ENCODE data around the gene ASPSCR1. TPM values are rescaled to one million over a fixed set of nuclear protein-coding genes. Genes with fewer than 3 reads are reported as not detected.
"Not testable (repeated sequence)": the region's sequence is repeated elsewhere in the genome, so short reads cannot be mapped to it uniquely, and the experiment has no call there.

Gene ASPSCR1
- polyA plus RNA-seq, 1 donor, result 24.9 TPM

DNA sequence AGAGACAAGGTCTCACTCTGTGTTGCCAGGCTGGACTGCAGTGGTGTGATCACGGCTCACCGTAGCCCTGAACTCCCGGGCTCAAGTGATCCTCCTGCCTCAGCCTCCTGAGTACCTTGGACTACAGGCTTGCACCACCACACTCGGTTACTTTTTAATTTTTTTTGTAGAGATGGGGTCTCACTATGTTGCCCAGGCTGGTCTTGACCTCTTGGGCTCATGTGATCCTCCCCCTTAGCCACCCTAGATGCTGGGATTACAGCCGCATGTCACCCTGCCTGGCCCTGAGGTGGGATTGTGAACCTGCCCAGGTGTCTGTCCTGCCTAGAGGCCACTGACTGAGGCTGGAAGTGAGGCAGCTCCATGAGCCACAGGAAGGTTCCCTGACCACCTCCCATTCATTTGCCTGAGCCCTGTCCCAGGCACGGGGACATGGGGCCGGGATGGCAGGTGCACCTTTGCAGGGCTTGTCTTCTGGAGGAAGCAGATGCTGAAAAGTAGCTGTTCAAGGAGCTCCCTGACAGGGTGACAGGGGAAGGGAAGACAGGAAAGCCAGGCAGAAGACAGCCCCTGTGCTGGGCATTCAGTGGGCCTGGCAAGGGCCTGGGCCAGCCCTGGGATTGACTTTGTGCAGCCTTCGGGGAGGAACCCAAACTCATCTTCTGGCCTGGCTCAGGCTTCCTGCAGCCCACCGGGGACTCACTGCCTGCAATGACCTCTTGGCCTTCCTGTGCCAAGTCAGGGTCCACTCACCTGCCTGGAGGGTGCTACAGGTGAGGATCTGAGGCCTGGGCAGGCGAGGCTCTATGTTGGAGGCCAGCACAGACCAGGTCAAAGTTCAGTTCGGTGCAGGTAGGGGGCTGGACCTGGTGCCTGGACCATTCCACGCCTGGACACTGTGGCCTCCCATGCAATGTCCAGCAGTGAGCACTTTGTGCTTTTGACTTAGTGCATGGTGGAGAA, 8.3 kb upstream of the ASPSCR1 start:
- Histone ChIP-seq H3K36me3 (ENCODE audit: control insufficient read depth, insufficient read depth, low read length) (no peaks in the 10 kb centered on the region), H3K9me3 (ENCODE audit: control insufficient read depth, low read depth, low read length) (peaks cover 6% of the 10 kb centered on the region), H3K4me3 (ENCODE audit: low read length) (no peak overlapping the region), H3K27me3 (ENCODE audit: control insufficient read depth, insufficient read depth, low read length) (peaks cover 28% of the 10 kb centered on the region), H3K4me1 (ENCODE audit: control insufficient read depth, insufficient read depth, low read length) (peaks cover 23% of the 10 kb centered on the region), H3K27ac (ENCODE audit: low read length) (no peak overlapping the region)
- DNase-seq, result no peak
- 80% methylated on average over 1 of the region's 12 CpGs for WGBS (ENCODE audit: insufficient coverage, low lambda C conversion rate)

DNA sequence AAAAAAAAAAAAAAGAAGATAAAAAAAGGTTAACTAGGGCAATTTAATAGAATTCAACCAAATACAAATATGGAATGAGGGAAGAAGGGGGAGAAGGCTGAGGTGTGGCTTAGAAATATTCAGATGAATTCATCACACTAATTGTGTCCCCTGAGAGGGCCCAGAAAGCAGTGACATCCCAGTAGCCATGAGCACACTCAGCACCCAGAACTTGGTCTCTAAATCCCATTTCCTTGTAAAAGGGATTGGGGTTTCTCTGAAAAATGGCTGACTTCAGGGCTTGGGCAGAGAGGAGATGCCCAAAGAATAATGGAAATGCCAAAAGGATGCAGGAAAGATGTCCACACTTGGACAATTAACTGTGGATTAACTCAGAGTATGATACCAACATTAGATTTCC, 4.0 kb upstream of the ASPSCR1 start:
- no peaks in the 10 kb centered on the region for H3K36me3 ChIP-seq (ENCODE audit: control insufficient read depth, insufficient read depth, low read length)
- peaks cover 4% of the 10 kb centered on the region for H3K9me3 ChIP-seq (ENCODE audit: control insufficient read depth, low read depth, low read length)
- no peak overlapping the region for H3K4me3 ChIP-seq (ENCODE audit: low read length)
- no peak overlapping the region for H3K27ac ChIP-seq (ENCODE audit: low read length)
- peaks cover 11% of the 10 kb centered on the region for H3K4me1 ChIP-seq (ENCODE audit: control insufficient read depth, insufficient read depth, low read length)
- no peak for DNase-seq
- no peaks in the 10 kb centered on the region for H3K27me3 ChIP-seq (ENCODE audit: control insufficient read depth, insufficient read depth, low read length)

- peak in 1 of 2 donors; percentile 63 for DNase-seq
- H3K9me3 ChIP-seq (ENCODE audit: control insufficient read depth, low read depth, low read length), result peaks cover 6% of the 10 kb centered on the region
- peaks cover 20% of the 10 kb centered on the region for H3K4me1 ChIP-seq (ENCODE audit: control insufficient read depth, insufficient read depth, low read length)
- no peaks in the 10 kb centered on the region for H3K27me3 ChIP-seq (ENCODE audit: control insufficient read depth, insufficient read depth, low read length)
- peaks cover 7% of the 10 kb centered on the region for H3K36me3 ChIP-seq (ENCODE audit: control insufficient read depth, insufficient read depth, low read length)
- peak overlapping the region; percentile 47 for H3K4me3 ChIP-seq (ENCODE audit: low read length)
- no peak overlapping the region for H3K27ac ChIP-seq (ENCODE audit: low read length)
- WGBS (ENCODE audit: insufficient coverage, low lambda C conversion rate), result no CpG with 5 or more reads among the region's 30 CpGs
Measured at GRCh38 chr17:81976332-81977210, 858 bp upstream of the ASPSCR1 start.

DNA sequence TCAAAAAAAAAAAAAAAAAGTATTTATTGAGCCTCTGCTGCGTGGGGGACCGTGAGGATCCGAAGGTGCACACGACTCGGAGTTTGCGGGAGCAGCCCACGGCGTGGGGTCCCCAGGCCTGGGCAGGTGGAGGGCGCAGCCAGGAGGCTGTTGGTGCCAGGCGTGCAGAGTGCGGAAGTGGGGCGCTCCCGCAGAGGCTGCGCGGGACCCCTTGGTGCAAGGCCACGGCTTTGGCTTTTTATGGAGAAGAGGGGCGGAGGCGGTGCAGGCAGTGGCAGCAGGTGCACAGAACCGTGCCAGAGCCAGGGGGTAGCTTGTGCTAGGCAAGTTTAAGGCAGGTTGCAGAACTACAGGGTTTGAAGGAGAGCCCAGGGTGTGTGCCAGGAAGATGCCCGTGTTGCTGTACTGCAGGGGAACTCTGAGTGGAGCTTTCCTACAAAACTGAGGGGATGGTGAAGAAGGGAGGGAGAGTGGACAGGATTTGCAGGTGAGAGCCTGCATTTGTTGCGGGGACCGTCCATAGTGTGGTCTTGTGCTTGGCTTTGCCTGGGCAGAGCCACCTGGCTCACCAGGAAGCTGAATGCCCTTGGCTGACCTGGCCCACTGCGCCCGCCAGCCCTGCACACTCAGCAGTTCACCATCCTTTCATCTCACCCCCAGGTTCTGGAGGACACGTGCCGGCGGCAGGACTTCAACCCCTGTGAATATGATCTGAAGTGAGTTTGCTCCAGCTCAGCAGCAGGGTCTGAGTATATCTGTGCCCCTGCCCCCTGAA, 1.3 kb downstream of the ASPSCR1 start:
- DNase-seq, result peak; percentile 73 to 84
- Histone ChIP-seq H3K36me3 (ENCODE audit: control insufficient read depth, insufficient read depth, low read length) (peaks cover 14% of the 10 kb centered on the region), H3K4me1 (ENCODE audit: control insufficient read depth, insufficient read depth, low read length) (peaks cover 20% of the 10 kb centered on the region), H3K4me3 (ENCODE audit: low read length) (peak overlapping the region; percentile 93), H3K27ac (ENCODE audit: low read length) (no peak overlapping the region), H3K9me3 (ENCODE audit: control insufficient read depth, low read depth, low read length) (peaks cover 3% of the 10 kb centered on the region), H3K27me3 (ENCODE audit: control insufficient read depth, insufficient read depth, low read length) (no peaks in the 10 kb centered on the region)
- no CpG with 5 or more reads among the region's 27 CpGs for WGBS (ENCODE audit: insufficient coverage, low lambda C conversion rate)

GRCh38 chr17:81980122-81980521, 2.7 kb downstream of the ASPSCR1 start:
- peaks cover 20% of the 10 kb centered on the region for H3K4me1 ChIP-seq (ENCODE audit: control insufficient read depth, insufficient read depth, low read length)
- peaks cover 2% of the 10 kb centered on the region for H3K9me3 ChIP-seq (ENCODE audit: control insufficient read depth, low read depth, low read length)
- H3K27ac ChIP-seq (ENCODE audit: low read length), result no peak overlapping the region
- H3K4me3 ChIP-seq (ENCODE audit: low read length), result no peak overlapping the region
- DNase-seq, result no peak
- no peaks in the 10 kb centered on the region for H3K27me3 ChIP-seq (ENCODE audit: control insufficient read depth, insufficient read depth, low read length)
- no CpG with 5 or more reads among the region's 4 CpGs for WGBS (ENCODE audit: insufficient coverage, low lambda C conversion rate)
- peaks cover 26% of the 10 kb centered on the region for H3K36me3 ChIP-seq (ENCODE audit: control insufficient read depth, insufficient read depth, low read length)

- no peak for DNase-seq
- Histone ChIP-seq H3K4me3 (ENCODE audit: low read length) (no peak overlapping the region), H3K36me3 (ENCODE audit: control insufficient read depth, insufficient read depth, low read length) (peaks cover 33% of the 10 kb centered on the region), H3K9me3 (ENCODE audit: control insufficient read depth, low read depth, low read length) (peaks cover 2% of the 10 kb centered on the region), H3K27me3 (ENCODE audit: control insufficient read depth, insufficient read depth, low read length) (no peaks in the 10 kb centered on the region), H3K4me1 (ENCODE audit: control insufficient read depth, insufficient read depth, low read length) (peaks cover 20% of the 10 kb centered on the region), H3K27ac (ENCODE audit: low read length) (no peak overlapping the region)
- 100% methylated on average over 2 of the region's 9 CpGs for WGBS (ENCODE audit: insufficient coverage, low lambda C conversion rate)
Measured at GRCh38 chr17:81980707-81981343, 3.4 kb downstream of the ASPSCR1 start.

- DNase-seq; H3K27ac ChIP-seq (ENCODE audit: low read length); H3K4me3 ChIP-seq (ENCODE audit: low read length); H3K27me3 ChIP-seq (ENCODE audit: control insufficient read depth, insufficient read depth, low read length); H3K9me3 ChIP-seq (ENCODE audit: control insufficient read depth, low read depth, low read length): not testable (repeated sequence)
- no CpG with 5 or more reads among the region's 12 CpGs for WGBS (ENCODE audit: insufficient coverage, low lambda C conversion rate)
- Histone ChIP-seq H3K36me3 (ENCODE audit: control insufficient read depth, insufficient read depth, low read length) (peaks cover 40% of the 10 kb centered on the region), H3K4me1 (ENCODE audit: control insufficient read depth, insufficient read depth, low read length) (peaks cover 19% of the 10 kb centered on the region)
Measured at GRCh38 chr17:81981511-81981910, 4.1 kb downstream of the ASPSCR1 start.

DNA sequence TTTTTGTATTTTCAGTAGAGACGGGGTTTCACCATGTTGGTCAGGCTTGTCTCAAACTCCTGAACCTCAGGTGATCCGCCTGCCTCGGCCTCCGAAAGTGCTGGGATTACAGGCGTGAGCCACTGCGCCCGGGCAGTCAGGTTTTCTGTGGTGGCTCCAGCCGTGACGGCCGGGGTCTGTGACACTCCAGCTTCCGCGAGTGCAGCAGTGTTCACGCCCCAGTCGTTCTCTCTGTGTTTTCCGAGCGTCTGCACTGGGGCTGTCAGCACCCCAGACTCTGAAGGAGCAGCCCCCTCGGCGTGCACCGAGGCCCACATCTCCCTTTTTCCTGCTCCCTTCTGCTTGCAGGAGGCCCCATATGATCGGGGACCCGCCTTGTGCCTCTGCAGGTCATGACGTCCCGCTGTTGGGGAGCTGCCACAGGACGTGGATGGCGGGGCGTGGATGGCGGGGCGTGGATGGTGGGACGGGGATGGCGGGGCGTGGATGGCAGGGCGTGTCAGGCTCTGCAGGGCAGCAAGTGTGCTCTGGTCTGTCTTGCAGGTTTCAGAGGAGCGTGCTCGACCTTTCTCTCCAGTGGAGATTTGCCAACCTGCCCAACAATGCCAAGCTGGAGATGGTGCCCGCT, 5.7 kb downstream of the ASPSCR1 start:
- Histone ChIP-seq H3K4me3 (ENCODE audit: low read length) (no peak overlapping the region), H3K27ac (ENCODE audit: low read length) (no peak overlapping the region), H3K27me3 (ENCODE audit: control insufficient read depth, insufficient read depth, low read length) (no peaks in the 10 kb centered on the region), H3K9me3 (ENCODE audit: control insufficient read depth, low read depth, low read length) (peaks cover 2% of the 10 kb centered on the region), H3K36me3 (ENCODE audit: control insufficient read depth, insufficient read depth, low read length) (peaks cover 46% of the 10 kb centered on the region), H3K4me1 (ENCODE audit: control insufficient read depth, insufficient read depth, low read length) (peaks cover 13% of the 10 kb centered on the region)
- no CpG with 5 or more reads among the region's 35 CpGs for WGBS (ENCODE audit: insufficient coverage, low lambda C conversion rate)
- DNase-seq, result no peak

DNA sequence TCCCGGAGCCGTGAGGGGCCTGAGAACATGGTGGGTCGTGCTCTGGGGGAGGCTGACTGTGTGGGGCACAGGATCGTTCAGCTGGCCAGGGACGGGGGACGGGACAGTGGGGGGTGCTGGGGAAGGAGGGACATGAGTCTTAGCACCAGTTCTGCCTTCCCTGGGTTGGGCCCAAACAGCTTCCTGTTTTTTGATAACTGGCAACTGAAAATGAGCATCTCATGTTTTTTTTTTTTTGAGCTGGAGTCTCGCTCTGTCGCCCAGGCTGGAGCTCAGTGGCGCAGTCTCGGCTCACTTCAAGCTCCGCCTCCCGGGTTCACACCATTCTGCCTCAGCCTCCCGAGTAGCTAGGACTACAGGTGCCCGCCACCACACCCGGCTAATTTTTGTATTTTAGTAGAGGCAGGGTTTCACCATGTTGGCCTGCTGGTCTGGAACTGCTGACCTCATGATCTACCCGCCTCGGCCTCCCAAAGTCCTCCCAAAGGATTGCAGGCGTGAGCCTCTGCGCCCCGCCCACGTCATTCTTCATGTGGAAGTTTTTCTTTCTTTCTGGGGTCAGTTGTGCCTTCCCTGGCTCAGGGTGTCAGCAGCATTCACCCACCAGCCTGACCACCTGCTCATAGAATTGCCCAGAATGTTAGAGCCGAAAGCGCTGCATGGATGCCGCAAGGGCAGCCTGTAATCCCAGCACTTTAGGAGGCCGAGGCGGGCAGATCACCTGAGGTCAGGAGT, 6.4 kb downstream of the ASPSCR1 start:
- H3K36me3 ChIP-seq (ENCODE audit: control insufficient read depth, insufficient read depth, low read length), result peaks cover 46% of the 10 kb centered on the region
- WGBS (ENCODE audit: insufficient coverage, low lambda C conversion rate), result no CpG with 5 or more reads among the region's 26 CpGs
- H3K27me3 ChIP-seq (ENCODE audit: control insufficient read depth, insufficient read depth, low read length), result no peaks in the 10 kb centered on the region
- H3K27ac ChIP-seq (ENCODE audit: low read length), result no peak overlapping the region
- no peak overlapping the region for H3K4me3 ChIP-seq (ENCODE audit: low read length)
- no peak for DNase-seq
- H3K4me1 ChIP-seq (ENCODE audit: control insufficient read depth, insufficient read depth, low read length), result peaks cover 8% of the 10 kb centered on the region
- no peaks in the 10 kb centered on the region for H3K9me3 ChIP-seq (ENCODE audit: control insufficient read depth, low read depth, low read length)
